ENCODE data around the gene JDP2. TPM values are rescaled to one million over a fixed set of nuclear protein-coding genes. Genes with fewer than 3 reads are reported as not detected.
"Not testable (repeated sequence)": the region's sequence is repeated elsewhere in the genome, so short reads cannot be mapped to it uniquely, and the experiment has no call there.

The JDP2 gene
- total and polyA plus RNA-seq, 8 donors: 6.6 to 25.8 (median 11.3) TPM

GRCh38 chr14:75469164-75469563 lies 41.3 kb downstream of the JDP2 start:
- Histone ChIP-seq H3K4me3 (no peak overlapping the region), H3K4me1 (peaks cover 0 to 13% (median 12%) of the 10 kb centered on the region in 3 donors), H3K9me3 (no peaks in the 10 kb centered on the region), H3K27me3 (no peaks in the 10 kb centered on the region), H3K27ac (no peak overlapping the region), H3K36me3 (peaks cover 0 to 7% (median 0%) of the 10 kb centered on the region in 3 donors)
- no peak for DNase-seq
- intact Hi-C loops (cut with DNase I): no loop called here
- ATAC-seq: no peak
- no peak for TF ChIP-seq CTCF (IDR thresholded peaks at IDR 0.05)
- WGBS, 2 donors: 90 to 93% methylated on average over 16 of the region's 16 CpGs
- FAIRE-seq: no peak

- H3K9me3 ChIP-seq: no peaks in the 10 kb centered on the region
Observed at GRCh38 chr14:75469606-75470237, 41.9 kb downstream of the JDP2 start.

GRCh38 chr14:75470238-75470797 lies 42.5 kb downstream of the JDP2 start:
- TF ChIP-seq CTCF (IDR thresholded peaks at IDR 0.05): no peak
- H3K27ac ChIP-seq: peak overlapping the region; percentile 1 to 66 (median 37)
- H3K4me3 ChIP-seq: no peak overlapping the region
- no peaks in the 10 kb centered on the region for H3K9me3 ChIP-seq
- ATAC-seq (peak; percentile 59 to 75 (median 66)), DNase-seq (no peak), FAIRE-seq (no peak)
- peaks cover 0 to 13% (median 12%) of the 10 kb centered on the region in 3 donors for H3K4me1 ChIP-seq
- no peaks in the 10 kb centered on the region for H3K27me3 ChIP-seq
- H3K36me3 ChIP-seq: peaks cover 0 to 7% (median 0%) of the 10 kb centered on the region in 3 donors
- 41 to 48% methylated on average over 12 of the region's 12 CpGs for whole genome bisulfite sequencing, 2 donors
- intact Hi-C loops (cut with DNase I): no loop called here

More at GRCh38 chr14:75469606-75470237, 41.9 kb downstream of the JDP2 start:
- ATAC-seq (peak; percentile 96), DNase-seq (peak; percentile 81 to 94 (median 86)), FAIRE-seq (no peak)
- Histone ChIP-seq H3K27ac (peak overlapping the region; percentile 1 to 66 (median 37)), H3K4me1 (peaks cover 0 to 13% (median 12%) of the 10 kb centered on the region in 3 donors), H3K27me3 (no peaks in the 10 kb centered on the region), H3K4me3 (no peak overlapping the region), H3K36me3 (peaks cover 0 to 7% (median 0%) of the 10 kb centered on the region in 3 donors)
- intact Hi-C loops (cut with DNase I): no loop called here
- WGBS, 2 donors: 46 to 54% methylated on average over 25 of the region's 25 CpGs
- TF ChIP-seq CTCF (IDR thresholded peaks at IDR 0.05): no peak

GRCh38 chr14:75471059-75471458 lies 43.2 kb downstream of the JDP2 start:
- Histone ChIP-seq H3K27me3 (no peaks in the 10 kb centered on the region), H3K36me3 (peaks cover 0 to 7% (median 0%) of the 10 kb centered on the region in 3 donors), H3K4me3 (no peak overlapping the region), H3K27ac (no peak overlapping the region), H3K4me1 (peaks cover 0 to 13% (median 12%) of the 10 kb centered on the region in 3 donors), H3K9me3 (no peaks in the 10 kb centered on the region)
- ATAC-seq: no peak
- FAIRE-seq: no peak
- intact Hi-C loops (cut with DNase I): no loop called here
- 92 to 94% methylated on average over 5 of the region's 5 CpGs for WGBS, 2 donors
- DNase-seq: no peak
- no peak for TF ChIP-seq CTCF (IDR thresholded peaks at IDR 0.05)

- H3K36me3 ChIP-seq; H3K27me3 ChIP-seq; H3K4me3 ChIP-seq; H3K27ac ChIP-seq; intact Hi-C loops (cut with DNase I); ATAC-seq; H3K9me3 ChIP-seq; FAIRE-seq; DNase-seq: not testable (repeated sequence)
- peaks cover 0 to 12% (median 11%) of the 10 kb centered on the region in 3 donors for H3K4me1 ChIP-seq
- 87 to 89% methylated on average over 6 of the region's 6 CpGs for WGBS, 2 donors
Observed at GRCh38 chr14:75474127-75474526, 46.3 kb downstream of the JDP2 start.
